ENCODE data around the gene ZNF331.

GRCh38 chr19:53536225-53536548 lies 1.8 kb upstream of the ZNF331 start:
- no peak for TF ChIP-seq CTCF (IDR thresholded peaks at IDR 0.05)
- no peak for TF ChIP-seq POLR2A (IDR thresholded peaks at IDR 0.05)
